ENCODE data around the gene PCDHGA11. TPM values are rescaled to one million over a fixed set of nuclear protein-coding genes. Genes with fewer than 3 reads are reported as not detected.
A peak's percentile ranks its signal among the peaks of the same experiment; 100 is the strongest.
"Not testable (repeated sequence)": the region's sequence is repeated elsewhere in the genome, so short reads cannot be mapped to it uniquely, and the experiment has no call there.

Gene PCDHGA11
- total RNA-seq, 1 experiment from 2014 or later, result not detected

- not testable (repeated sequence) for DNase-seq, H3K4me3 ChIP-seq, H3K9me3 ChIP-seq, H3K36me3 ChIP-seq, H3K27me3 ChIP-seq
Measured at GRCh38 chr5:141415275-141415618, 5.6 kb upstream of the PCDHGA11 start.

- H3K27me3 ChIP-seq, H3K4me3 ChIP-seq, H3K36me3 ChIP-seq: not testable (repeated sequence)
- H3K9me3 ChIP-seq, result peaks cover 15% of the 10 kb centered on the region; the same call in 1 of the 2 replicates
- DNase-seq, result peak; percentile 51
Measured at GRCh38 chr5:141417494-141418172, 3.2 kb upstream of the PCDHGA11 start, which contains the start of gene PCDHGB7. TSS of gene PCDHGB7 (plus strand) at chr5:141417677. CDS start at chr5:141417860, 183 bp downstream.

GRCh38 chr5:141419074-141419880, 1.6 kb upstream of the PCDHGA11 start:
- Histone ChIP-seq H3K36me3 (no peaks in the 10 kb centered on the region), H3K27me3 (no peaks in the 10 kb centered on the region), H3K4me3 (no peak overlapping the region), H3K9me3 (peaks cover 15% of the 10 kb centered on the region; the same call in 1 of the 2 replicates)
- DNase-seq, result no peak

- Histone ChIP-seq H3K36me3 (no peaks in the 10 kb centered on the region), H3K4me3 (no peak overlapping the region), H3K27me3 (no peaks in the 10 kb centered on the region), H3K9me3 (peaks cover 12% of the 10 kb centered on the region; the same call in 1 of the 2 replicates)
- no peak for DNase-seq
Measured at GRCh38 chr5:141421489-141421855, 621 bp downstream of the PCDHGA11 start.

DNA sequence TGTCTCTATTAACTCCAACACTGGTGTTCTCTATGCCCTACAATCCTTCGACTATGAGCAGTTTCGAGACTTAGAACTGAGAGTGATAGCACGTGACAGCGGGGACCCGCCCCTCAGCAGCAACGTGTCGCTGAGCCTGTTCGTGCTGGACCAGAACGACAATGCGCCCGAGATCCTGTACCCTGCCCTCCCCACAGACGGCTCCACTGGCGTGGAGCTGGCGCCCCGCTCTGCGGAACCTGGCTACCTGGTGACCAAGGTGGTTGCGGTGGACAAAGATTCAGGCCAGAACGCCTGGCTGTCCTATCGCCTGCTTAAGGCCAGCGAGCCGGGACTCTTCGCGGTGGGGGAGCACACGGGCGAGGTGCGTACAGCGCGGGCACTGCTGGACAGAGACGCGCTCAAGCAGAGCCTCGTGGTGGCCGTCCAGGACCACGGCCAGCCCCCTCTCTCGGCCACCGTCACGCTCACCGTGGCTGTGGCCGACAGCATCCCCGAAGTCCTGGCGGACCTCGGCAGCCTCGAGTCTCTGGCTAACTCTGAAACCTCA, 2.0 kb downstream of the PCDHGA11 start:
- no peak for DNase-seq
- no peak overlapping the region for H3K4me3 ChIP-seq
- H3K36me3 ChIP-seq, result no peaks in the 10 kb centered on the region
- peaks cover 12% of the 10 kb centered on the region; the same call in 1 of the 2 replicates for H3K9me3 ChIP-seq
- H3K27me3 ChIP-seq, result no peaks in the 10 kb centered on the region

- H3K9me3 ChIP-seq, result peaks cover 4% of the 10 kb centered on the region; the same call in 1 of the 2 replicates
- DNase-seq, result no peak
- H3K4me3 ChIP-seq, result no peak overlapping the region
- no peaks in the 10 kb centered on the region for H3K27me3 ChIP-seq
- no peaks in the 10 kb centered on the region for H3K36me3 ChIP-seq
Measured at GRCh38 chr5:141427783-141428426, 7.1 kb downstream of the PCDHGA11 start.

DNA sequence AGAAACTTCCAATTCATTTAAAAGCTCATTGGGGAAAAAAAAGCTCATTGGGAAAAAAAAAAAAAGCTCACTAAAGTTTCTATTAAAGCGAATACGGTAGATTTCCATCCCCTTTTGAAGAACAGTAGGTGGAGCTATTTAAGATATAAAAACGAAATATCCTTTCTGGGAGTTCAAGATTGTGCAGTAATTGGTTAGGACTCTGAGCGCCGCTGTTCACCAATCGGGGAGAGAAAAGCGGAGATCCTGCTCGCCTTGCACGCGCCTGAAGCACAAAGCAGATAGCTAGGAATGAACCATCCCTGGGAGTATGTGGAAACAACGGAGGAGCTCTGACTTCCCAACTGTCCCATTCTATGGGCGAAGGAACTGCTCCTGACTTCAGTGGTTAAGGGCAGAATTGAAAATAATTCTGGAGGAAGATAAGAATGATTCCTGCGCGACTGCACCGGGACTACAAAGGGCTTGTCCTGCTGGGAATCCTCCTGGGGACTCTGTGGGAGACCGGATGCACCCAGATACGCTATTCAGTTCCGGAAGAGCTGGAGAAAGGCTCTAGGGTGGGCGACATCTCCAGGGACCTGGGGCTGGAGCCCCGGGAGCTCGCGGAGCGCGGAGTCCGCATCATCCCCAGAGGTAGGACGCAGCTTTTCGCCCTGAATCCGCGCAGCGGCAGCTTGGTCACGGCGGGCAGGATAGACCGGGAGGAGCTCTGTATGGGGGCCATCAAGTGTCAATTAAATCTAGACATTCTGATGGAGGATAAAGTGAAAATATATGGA, 9.7 kb downstream of the PCDHGA11 start, which contains the start of gene PCDHGA12:
TSS of gene PCDHGA12 (plus strand) at position 176 of the 782 bp plus-strand sequence. CDS start at position 429, 253 bp downstream.
- no peak for DNase-seq
- no peak within 1 kb of the TSS for H3K4me3 ChIP-seq
- H3K27me3 ChIP-seq, result no peaks in the 10 kb centered on the region
- H3K36me3 ChIP-seq, result no peaks in the 10 kb centered on the region
- H3K9me3 ChIP-seq, result peaks cover 4% of the 10 kb centered on the region; the same call in 1 of the 2 replicates

DNA sequence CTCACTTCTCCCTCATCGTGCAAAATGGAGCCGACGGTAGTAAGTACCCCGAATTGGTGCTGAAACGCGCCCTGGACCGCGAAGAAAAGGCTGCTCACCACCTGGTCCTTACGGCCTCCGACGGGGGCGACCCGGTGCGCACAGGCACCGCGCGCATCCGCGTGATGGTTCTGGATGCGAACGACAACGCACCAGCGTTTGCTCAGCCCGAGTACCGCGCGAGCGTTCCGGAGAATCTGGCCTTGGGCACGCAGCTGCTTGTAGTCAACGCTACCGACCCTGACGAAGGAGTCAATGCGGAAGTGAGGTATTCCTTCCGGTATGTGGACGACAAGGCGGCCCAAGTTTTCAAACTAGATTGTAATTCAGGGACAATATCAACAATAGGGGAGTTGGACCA, 10.4 kb downstream of the PCDHGA11 start:
- H3K9me3 ChIP-seq, result peaks cover 4% of the 10 kb centered on the region; the same call in 1 of the 2 replicates
- no peak for DNase-seq
- H3K4me3 ChIP-seq, result no peak overlapping the region
- no peaks in the 10 kb centered on the region for H3K36me3 ChIP-seq
- no peaks in the 10 kb centered on the region for H3K27me3 ChIP-seq

DNA sequence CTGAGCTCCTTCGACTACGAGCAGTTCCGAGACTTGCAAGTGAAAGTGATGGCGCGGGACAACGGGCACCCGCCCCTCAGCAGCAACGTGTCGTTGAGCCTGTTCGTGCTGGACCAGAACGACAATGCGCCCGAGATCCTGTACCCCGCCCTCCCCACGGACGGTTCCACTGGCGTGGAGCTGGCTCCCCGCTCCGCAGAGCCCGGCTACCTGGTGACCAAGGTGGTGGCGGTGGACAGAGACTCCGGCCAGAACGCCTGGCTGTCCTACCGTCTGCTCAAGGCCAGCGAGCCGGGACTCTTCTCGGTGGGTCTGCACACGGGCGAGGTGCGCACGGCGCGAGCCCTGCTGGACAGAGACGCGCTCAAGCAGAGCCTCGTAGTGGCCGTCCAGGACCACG, 11.5 kb downstream of the PCDHGA11 start:
- H3K27me3 ChIP-seq, H3K36me3 ChIP-seq, H3K9me3 ChIP-seq, DNase-seq, H3K4me3 ChIP-seq: not testable (repeated sequence)

GRCh38 chr5:141432726-141433125, 11.9 kb downstream of the PCDHGA11 start:
- not testable (repeated sequence) for DNase-seq, H3K36me3 ChIP-seq, H3K4me3 ChIP-seq, H3K9me3 ChIP-seq, H3K27me3 ChIP-seq

GRCh38 chr5:141434006-141434405, 13.2 kb downstream of the PCDHGA11 start:
- Histone ChIP-seq H3K36me3 (no peaks in the 10 kb centered on the region), H3K4me3 (no peak overlapping the region), H3K9me3 (peaks cover 4% of the 10 kb centered on the region; the same call in 1 of the 2 replicates), H3K27me3 (no peaks in the 10 kb centered on the region)
- DNase-seq, result no peak

DNA sequence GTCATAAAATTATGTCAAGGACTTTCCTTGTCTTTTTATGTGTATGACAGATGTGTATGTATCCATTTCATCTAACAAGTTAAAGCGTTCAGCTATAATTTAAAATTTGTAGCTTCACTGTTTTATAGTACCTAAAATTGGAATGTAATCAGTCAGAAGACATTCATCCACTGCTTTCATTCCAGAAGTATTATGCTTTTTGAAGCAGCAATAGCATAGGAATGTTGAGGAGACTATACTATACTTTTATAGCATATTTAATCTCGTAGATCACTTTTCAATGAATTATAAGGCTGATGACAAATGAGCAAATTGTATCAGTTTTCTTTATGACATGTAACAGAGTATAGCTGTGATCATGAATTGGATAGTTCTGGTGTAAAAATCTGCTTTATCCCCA, 16.4 kb downstream of the PCDHGA11 start:
- Histone ChIP-seq H3K27me3 (no peaks in the 10 kb centered on the region), H3K4me3 (no peak overlapping the region), H3K36me3 (no peaks in the 10 kb centered on the region), H3K9me3 (no peaks in the 10 kb centered on the region)
- DNase-seq, result no peak

DNA sequence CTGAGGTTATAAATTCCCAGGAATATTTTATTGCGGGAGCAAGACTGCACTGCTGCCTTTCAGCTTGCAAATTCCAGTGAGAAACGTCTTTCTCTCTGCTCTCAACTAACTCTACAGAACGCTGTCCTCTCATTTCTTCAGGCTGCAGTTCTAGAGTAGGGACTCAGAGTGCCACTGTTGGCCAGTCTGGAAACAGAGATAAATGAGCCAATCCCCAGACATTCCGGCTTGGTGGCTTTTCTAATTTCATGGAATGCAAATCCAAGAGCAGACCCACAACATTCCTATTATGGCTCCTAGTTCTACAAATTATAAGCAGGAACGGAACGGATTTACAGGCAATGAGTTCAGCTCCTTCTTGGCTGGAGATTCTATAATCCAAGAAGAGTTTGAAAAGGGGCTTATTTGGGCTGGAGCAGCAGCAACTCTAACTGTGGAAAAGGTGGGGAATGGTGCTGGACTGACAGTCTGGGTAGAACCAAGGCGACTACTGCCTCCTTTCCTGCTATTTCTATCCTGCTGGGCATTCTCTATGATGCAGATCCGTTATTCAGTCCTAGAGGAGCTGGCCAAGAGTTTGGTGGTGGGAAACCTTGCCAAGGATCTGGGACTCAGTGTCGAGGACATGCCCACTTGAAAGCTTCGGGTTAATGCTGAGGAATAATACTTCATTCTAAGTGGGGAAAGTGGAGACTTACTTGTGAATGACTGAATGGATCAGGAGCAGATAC, 18.7 kb downstream of the PCDHGA11 start:
- DNase-seq, result no peak
- Histone ChIP-seq H3K27me3 (no peaks in the 10 kb centered on the region), H3K9me3 (no peaks in the 10 kb centered on the region), H3K36me3 (no peaks in the 10 kb centered on the region), H3K4me3 (no peak overlapping the region)

DNA sequence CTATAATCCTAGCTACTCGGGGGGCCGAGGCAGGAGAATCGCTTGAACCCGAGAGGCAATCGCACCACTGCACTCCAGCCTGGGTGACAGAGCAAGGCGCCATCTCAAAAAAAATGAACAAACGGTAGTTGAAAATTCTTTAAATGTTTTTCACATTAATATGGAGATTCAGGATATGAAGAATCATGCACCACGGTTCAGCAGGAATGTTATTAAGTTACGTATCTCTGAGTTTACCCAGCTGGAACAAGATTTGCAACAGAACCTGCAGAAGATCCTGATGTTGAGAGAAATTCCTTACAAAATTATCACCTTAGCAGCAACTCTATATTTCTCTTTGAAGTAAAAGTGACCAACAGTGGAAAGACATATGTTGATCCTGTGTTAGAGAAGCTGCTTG, 19.5 kb downstream of the PCDHGA11 start:
- DNase-seq, result no peak
- H3K9me3 ChIP-seq, result no peaks in the 10 kb centered on the region
- no peak overlapping the region for H3K4me3 ChIP-seq
- no peaks in the 10 kb centered on the region for H3K27me3 ChIP-seq
- H3K36me3 ChIP-seq, result no peaks in the 10 kb centered on the region

DNA sequence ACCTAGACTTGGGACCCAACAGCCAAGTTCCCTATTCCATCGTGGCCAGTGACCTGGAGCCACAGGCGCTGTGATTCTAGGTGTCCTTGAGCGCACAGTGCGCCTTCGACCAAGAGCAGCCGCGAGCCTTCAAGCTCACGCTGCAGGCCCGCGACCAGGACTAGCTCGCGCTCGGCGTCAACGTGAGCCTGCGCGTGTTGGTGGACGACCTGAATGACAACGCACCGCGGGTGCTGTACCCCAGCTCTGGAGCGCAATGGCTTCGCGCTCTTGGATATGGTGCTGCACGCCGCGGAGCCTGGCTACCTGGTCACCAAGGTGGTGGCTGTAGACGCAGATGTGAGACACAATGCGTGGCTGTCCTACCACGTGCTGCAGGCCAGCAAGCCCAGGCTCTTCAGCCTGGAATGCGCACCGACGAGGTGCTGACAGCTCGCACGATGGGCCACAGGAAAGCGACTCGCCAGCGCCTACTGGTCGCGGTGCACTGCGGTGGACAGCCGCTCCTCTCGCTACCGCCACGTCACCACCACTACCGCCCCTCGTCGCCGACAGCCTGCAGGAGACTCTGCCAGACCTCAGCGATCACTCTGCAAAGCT, 20.8 kb downstream of the PCDHGA11 start:
- DNase-seq, result no peak
- H3K27me3 ChIP-seq, result no peaks in the 10 kb centered on the region
- no peaks in the 10 kb centered on the region for H3K36me3 ChIP-seq
- H3K4me3 ChIP-seq, result no peak overlapping the region
- H3K9me3 ChIP-seq, result no peaks in the 10 kb centered on the region
